Activated naive CD4-positive, alpha-beta T cell treated with anti-CD3 and anti-CD28 coated beads for 36 hours (primary cell): Measurements from ENCODE around the gene GLIS1. TPM values are rescaled to one million over a fixed set of nuclear protein-coding genes. Genes with fewer than 3 reads are reported as not detected.

Experiments used
- CTCF ChIA-PET: fragments of 350-600 bp; sonication (Branson Sonifier 250); formaldehyde crosslinking; loops from one replicate; lab custom pipeline; 2021; ENCODE audit warnings: antibody characterized with exemption; lab: Charles Lee
- DNase-seq: peaks from one replicate; pipeline ENCODE4 v3.0.0-alpha.2; 2020
- H3K27ac Mint-ChIP-seq: one replicate; pipeline ENCODE4 v1.8.0; 2021; ENCODE audit warnings: mild to moderate bottlenecking, mixed read lengths
- H3K27me3 Mint-ChIP-seq: one replicate; pipeline ENCODE4 v1.8.0; 2021; ENCODE audit warnings: low read depth, mixed read lengths
- H3K36me3 Mint-ChIP-seq: one replicate; pipeline ENCODE4 v1.8.0; 2021; ENCODE audit warnings: low read depth, mixed read lengths
- H3K4me1 Mint-ChIP-seq: one replicate; pipeline ENCODE4 v1.8.0; 2021; ENCODE audit warnings: low read depth, mixed read lengths
- H3K4me3 Mint-ChIP-seq: one replicate; pipeline ENCODE4 v1.8.0; 2021; ENCODE audit warnings: mild to moderate bottlenecking, moderate library complexity, mixed read lengths
- H3K9me3 Mint-ChIP-seq: one replicate; pipeline ENCODE4 v1.8.0; 2021; ENCODE audit warnings: mixed read lengths
- intact Hi-C: fragments of 100-400 bp; cut with micrococcal nuclease; formaldehyde crosslinking; loops from one replicate; pipeline ENCODE4 v1.15.1; 2023
- total RNA-seq, 2 experiments: library from RNA; stranded (reverse); gene quantifications; one replicate each; pipeline ENCODE4 v1.2.3, GENCODE V29; 2021

GLIS1 gene
- total RNA-seq, 2 experiments from 2014 or later: not detected

DNA sequence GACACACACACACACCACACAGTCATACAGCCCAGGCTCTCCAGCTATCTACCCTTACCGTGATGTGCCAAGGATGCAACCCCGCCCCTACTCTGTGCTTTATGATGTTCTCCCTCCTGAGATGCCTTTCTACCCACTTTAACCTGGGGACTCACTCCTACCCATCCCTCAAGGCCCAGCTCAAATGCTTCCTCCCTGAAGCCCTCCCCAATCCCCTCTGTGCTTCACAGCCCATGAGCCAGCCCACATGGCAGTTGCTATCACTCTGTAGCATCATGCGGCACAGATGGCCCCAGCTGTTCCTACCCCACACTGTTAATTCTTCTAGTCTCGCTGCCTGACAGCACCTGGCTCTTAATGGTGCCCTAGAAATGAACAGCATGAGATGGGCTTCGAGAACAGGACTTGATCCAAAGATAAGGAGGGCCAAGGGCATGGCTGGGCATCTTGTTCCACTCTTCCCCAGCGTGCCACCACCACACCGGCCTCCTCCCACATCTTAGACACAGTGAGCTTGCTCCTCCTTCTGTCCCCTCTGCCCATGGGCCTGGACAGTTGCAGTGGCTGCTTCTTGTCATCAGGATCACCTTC lies 109.8 kb downstream of the GLIS1 start:
- no peaks in the 10 kb centered on the region for H3K36me3 Mint-ChIP-seq
- no peak for DNase-seq
- no peak overlapping the region for H3K4me3 Mint-ChIP-seq
- no peak overlapping the region for H3K27ac Mint-ChIP-seq
- intact Hi-C loops: no loop called here
- H3K9me3 Mint-ChIP-seq: no peaks in the 10 kb centered on the region
- CTCF ChIA-PET: interaction anchor here (0.6 kb wide), 1 partner anchor 395 kb away, joined by 3 read pairs; no protein-coding TSS in a partner anchor
- no peaks in the 10 kb centered on the region for H3K4me1 Mint-ChIP-seq
- H3K27me3 Mint-ChIP-seq: no peaks in the 10 kb centered on the region

GRCh38 chr1:53628286-53628955 lies 110.5 kb downstream of the GLIS1 start:
- H3K9me3 Mint-ChIP-seq: no peaks in the 10 kb centered on the region
- H3K4me3 Mint-ChIP-seq: no peak overlapping the region
- CTCF ChIA-PET: no interaction called here
- DNase-seq: no peak
- no peak overlapping the region for H3K27ac Mint-ChIP-seq
- no peaks in the 10 kb centered on the region for H3K27me3 Mint-ChIP-seq
- no peaks in the 10 kb centered on the region for H3K36me3 Mint-ChIP-seq
- H3K4me1 Mint-ChIP-seq: no peaks in the 10 kb centered on the region
- intact Hi-C loops: no loop called here

- CTCF ChIA-PET: interaction anchor here (0.6 kb wide), 1 partner anchor 152 kb away, joined by 3 read pairs; no protein-coding TSS in a partner anchor
- no peak overlapping the region for H3K27ac Mint-ChIP-seq
- DNase-seq: no peak
- no peaks in the 10 kb centered on the region for H3K9me3 Mint-ChIP-seq
- intact Hi-C loops: no loop called here
- no peaks in the 10 kb centered on the region for H3K36me3 Mint-ChIP-seq
- no peaks in the 10 kb centered on the region for H3K4me1 Mint-ChIP-seq
- H3K4me3 Mint-ChIP-seq: no peak overlapping the region
- H3K27me3 Mint-ChIP-seq: no peaks in the 10 kb centered on the region
Measured at GRCh38 chr1:53627666-53628065, 111.3 kb downstream of the GLIS1 start.

DNA sequence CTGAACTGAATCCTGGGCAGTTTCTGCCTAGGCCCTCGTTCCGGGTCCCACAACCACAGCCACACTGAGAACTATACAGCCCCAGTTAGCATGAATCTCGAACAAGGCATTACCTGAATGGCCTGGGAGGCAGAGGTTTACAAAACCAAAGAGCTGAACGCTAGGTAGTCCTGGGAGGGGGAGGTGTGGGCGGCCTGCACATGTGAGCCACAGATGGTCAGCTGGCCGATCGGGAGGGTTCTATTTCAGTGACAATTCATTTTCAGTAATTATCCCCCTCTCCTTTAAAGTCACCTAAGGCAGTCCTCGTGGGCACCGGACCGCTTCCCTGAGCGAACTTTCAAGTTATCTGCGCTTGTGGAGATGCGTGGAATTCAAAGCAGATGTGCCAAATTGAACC lies 111.9 kb downstream of the GLIS1 start:
- Mint-ChIP-seq H3K36me3 (no peaks in the 10 kb centered on the region), H3K4me3 (no peak overlapping the region), H3K4me1 (no peaks in the 10 kb centered on the region), H3K27ac (no peak overlapping the region), H3K27me3 (no peaks in the 10 kb centered on the region), H3K9me3 (no peaks in the 10 kb centered on the region)
- intact Hi-C loops: no loop called here
- CTCF ChIA-PET: interaction anchor here (0.6 kb wide), 1 partner anchor 152 kb away, joined by 3 read pairs; no protein-coding TSS in a partner anchor
- no peak for DNase-seq

- Mint-ChIP-seq H3K4me3 (no peak overlapping the region), H3K4me1 (no peaks in the 10 kb centered on the region), H3K9me3 (no peaks in the 10 kb centered on the region), H3K36me3 (no peaks in the 10 kb centered on the region), H3K27me3 (no peaks in the 10 kb centered on the region), H3K27ac (no peak overlapping the region)
- DNase-seq: no peak
- CTCF ChIA-PET: no interaction called here
- intact Hi-C loops: no loop called here
Measured at GRCh38 chr1:53626616-53627015, 112.3 kb downstream of the GLIS1 start.

DNA sequence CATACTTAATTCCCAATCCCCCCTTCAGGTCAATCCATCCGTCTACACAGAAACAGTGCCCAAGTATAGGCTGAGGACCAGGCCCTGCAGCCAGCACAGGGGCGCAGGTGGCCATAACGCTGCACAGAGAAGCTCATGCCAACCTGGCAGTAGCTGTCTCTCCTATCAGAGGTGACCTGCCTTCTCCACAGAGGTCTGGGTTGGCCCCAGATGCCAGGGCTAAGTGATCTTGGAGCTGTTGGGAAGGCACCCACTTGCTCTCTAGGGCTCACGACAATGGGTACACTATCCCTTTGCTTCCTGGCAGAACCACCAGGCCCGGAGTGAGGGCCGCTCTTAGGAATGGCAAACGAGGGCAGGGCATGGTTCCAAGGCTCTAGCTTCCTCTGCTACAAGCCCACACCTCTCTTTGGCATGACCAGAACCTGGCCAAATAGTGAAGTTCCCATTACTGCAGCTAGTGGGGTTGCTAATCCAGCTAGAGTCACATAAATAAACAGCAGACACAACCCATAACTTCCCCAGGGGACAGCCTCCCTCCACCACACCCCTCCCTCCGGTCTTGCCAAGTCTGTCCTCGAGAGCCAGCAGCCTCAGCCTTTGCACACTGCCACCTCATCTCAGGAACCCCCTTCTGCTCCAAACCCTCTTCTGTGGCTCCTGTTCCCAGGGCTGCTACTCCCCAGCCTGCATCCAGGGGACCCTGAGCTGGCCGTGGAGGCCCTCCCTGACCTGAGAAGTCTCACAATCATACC lies 113.0 kb downstream of the GLIS1 start:
- Mint-ChIP-seq H3K36me3 (no peaks in the 10 kb centered on the region), H3K4me3 (no peak overlapping the region), H3K9me3 (no peaks in the 10 kb centered on the region), H3K27me3 (no peaks in the 10 kb centered on the region), H3K27ac (no peak overlapping the region), H3K4me1 (no peaks in the 10 kb centered on the region)
- no peak for DNase-seq
- intact Hi-C loops: no loop called here
- CTCF ChIA-PET: interaction anchor here (1.0 kb wide), 1 partner anchor 15 kb away, joined by 3 read pairs; no protein-coding TSS in a partner anchor

DNA sequence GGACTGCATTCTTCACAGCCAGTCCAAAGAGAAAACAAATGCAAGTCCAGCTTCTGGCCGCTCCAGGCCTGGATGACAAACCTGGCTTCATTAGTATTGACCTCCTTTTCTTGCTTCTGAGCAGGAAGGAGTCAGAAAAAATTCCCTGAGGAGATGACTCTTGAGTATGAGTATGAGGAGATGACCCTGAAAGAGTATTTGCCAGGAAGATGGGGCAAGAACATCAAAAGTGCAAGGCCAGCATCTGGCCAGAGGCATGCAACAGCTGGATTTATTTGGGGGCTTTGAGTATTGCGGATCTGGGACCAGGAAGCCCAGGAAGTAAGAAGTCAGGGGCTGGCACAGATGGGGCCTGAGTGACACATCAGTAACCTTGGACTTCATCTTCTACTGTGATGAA lies 113.9 kb downstream of the GLIS1 start:
- intact Hi-C loops: no loop called here
- Mint-ChIP-seq H3K4me3 (no peak overlapping the region), H3K27ac (no peak overlapping the region), H3K9me3 (no peaks in the 10 kb centered on the region), H3K36me3 (no peaks in the 10 kb centered on the region), H3K4me1 (no peaks in the 10 kb centered on the region), H3K27me3 (no peaks in the 10 kb centered on the region)
- no peak for DNase-seq
- CTCF ChIA-PET: interaction anchor here (1.0 kb wide), 1 partner anchor 16 kb away, joined by 3 read pairs; no protein-coding TSS in a partner anchor

DNA sequence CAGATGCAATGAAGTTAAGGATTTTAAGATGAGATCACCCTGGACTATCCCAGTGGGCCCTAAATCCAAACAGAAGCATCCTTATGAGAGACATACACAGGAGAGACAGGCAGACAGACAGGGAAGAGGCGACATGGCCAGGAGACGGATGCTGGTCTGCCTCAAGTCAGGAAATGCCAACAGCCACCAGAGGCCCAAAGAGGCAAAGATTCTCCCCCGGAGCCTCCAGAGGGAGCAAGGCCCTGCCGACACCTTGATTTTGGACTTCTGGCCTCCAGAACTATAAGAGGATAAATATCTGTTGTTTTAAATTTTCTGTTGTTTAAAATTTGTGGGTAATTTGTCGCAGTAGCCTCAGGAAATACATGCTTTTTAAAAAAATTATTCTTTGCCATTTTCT lies 116.4 kb downstream of the GLIS1 start:
- H3K36me3 Mint-ChIP-seq: no peaks in the 10 kb centered on the region
- H3K9me3 Mint-ChIP-seq: no peaks in the 10 kb centered on the region
- no peaks in the 10 kb centered on the region for H3K27me3 Mint-ChIP-seq
- DNase-seq: no peak
- CTCF ChIA-PET: no interaction called here
- H3K4me1 Mint-ChIP-seq: no peaks in the 10 kb centered on the region
- H3K27ac Mint-ChIP-seq: no peak overlapping the region
- intact Hi-C loops: no loop called here
- H3K4me3 Mint-ChIP-seq: no peak overlapping the region

- intact Hi-C loops: no loop called here
- no peaks in the 10 kb centered on the region for H3K4me1 Mint-ChIP-seq
- H3K9me3 Mint-ChIP-seq: no peaks in the 10 kb centered on the region
- no peak overlapping the region for H3K4me3 Mint-ChIP-seq
- H3K27me3 Mint-ChIP-seq: no peaks in the 10 kb centered on the region
- CTCF ChIA-PET: no interaction called here
- no peak for DNase-seq
- H3K27ac Mint-ChIP-seq: no peak overlapping the region
- H3K36me3 Mint-ChIP-seq: no peaks in the 10 kb centered on the region
Measured at GRCh38 chr1:53621144-53621543, 117.8 kb downstream of the GLIS1 start.

GRCh38 chr1:53620061-53620855 lies 118.7 kb downstream of the GLIS1 start:
- H3K36me3 Mint-ChIP-seq: no peaks in the 10 kb centered on the region
- no peaks in the 10 kb centered on the region for H3K27me3 Mint-ChIP-seq
- intact Hi-C loops: no loop called here
- H3K27ac Mint-ChIP-seq: no peak overlapping the region
- H3K9me3 Mint-ChIP-seq: no peaks in the 10 kb centered on the region
- DNase-seq: no peak
- CTCF ChIA-PET: interaction anchor here (0.6 kb wide), 1 partner anchor 231 kb away, joined by 3 read pairs; no protein-coding TSS in a partner anchor
- H3K4me3 Mint-ChIP-seq: no peak overlapping the region
- H3K4me1 Mint-ChIP-seq: no peaks in the 10 kb centered on the region

DNA sequence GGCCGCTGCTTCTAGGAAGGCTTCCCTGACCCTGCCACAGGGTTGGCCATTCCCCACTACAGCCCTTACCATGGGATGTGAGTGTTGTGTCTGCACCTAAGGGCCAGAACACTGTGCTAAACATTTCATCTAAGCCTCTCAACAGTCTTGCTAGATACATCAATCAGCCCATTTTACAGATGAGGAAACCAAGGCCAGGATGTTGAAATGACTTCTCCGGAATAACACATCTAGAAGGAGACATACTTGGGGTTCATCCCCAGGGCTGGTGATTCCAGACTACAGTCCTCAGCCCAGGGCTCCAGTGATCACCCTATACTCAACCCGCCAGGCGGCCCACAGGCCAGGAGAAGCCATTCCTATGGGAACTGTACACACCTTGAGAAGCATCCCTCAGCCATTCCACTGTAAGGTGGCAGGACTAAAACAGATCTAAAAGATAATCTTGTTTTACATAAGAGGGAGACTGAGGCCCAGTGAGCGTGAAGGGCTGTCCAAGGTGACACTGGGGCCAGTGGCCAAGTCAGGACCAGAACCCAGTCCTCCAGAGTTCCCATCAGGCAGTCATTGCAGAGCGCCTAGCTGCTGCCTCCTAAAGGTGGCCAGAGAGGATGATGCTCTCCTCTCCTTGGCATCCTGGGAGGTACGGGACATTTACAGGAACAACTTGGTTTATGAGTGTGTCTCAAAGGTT lies 119.5 kb downstream of the GLIS1 start:
- no peak for DNase-seq
- Mint-ChIP-seq H3K36me3 (no peaks in the 10 kb centered on the region), H3K27ac (no peak overlapping the region), H3K27me3 (no peaks in the 10 kb centered on the region), H3K4me3 (no peak overlapping the region), H3K4me1 (no peaks in the 10 kb centered on the region), H3K9me3 (no peaks in the 10 kb centered on the region)
- CTCF ChIA-PET: no interaction called here
- intact Hi-C loops: no loop called here
